Measurements from ENCODE around the gene MOB3C. TPM values are rescaled to one million over a fixed set of nuclear protein-coding genes. Genes with fewer than 3 reads are reported as not detected.

MOB3C gene
- total and polyA plus RNA-seq, 2 donors (not counting 1 experiment from before 2014, with no cell fraction given), result 9.1 to 14.9 TPM

GRCh38 chr1:46621930-46622329, 5.3 kb upstream of the MOB3C start:
- Histone ChIP-seq H3K36me3 (ENCODE audit: control insufficient read depth, insufficient read depth, low read length) (no peaks in the 10 kb centered on the region), H3K27ac (ENCODE audit: insufficient read depth, low read length) (no peak overlapping the region), H3K4me3 (replicated peaks in 1 of 4; ENCODE audit: control extremely low read depth in 1 of 4, insufficient read depth in 1 of 4, low read depth in 3 of 4, low read length in 4 of 4) (no peak overlapping the region), H3K4me1 (ENCODE audit: control insufficient read depth, extremely low read depth, insufficient read depth, low read length) (no peaks in the 10 kb centered on the region), H4K20me1 (ENCODE audit: control insufficient read depth, extremely low read depth, insufficient read depth, low read length) (no peaks in the 10 kb centered on the region), H3K79me2 (ENCODE audit: control insufficient read depth, insufficient read depth, low read length) (no peaks in the 10 kb centered on the region), H3K9me3 (ENCODE audit: control insufficient read depth, insufficient read depth, low read depth, low read length) (no peaks in the 10 kb centered on the region), H3K4me2 (ENCODE audit: extremely low read depth, insufficient read depth, low read length) (no peak overlapping the region), H3K9ac (ENCODE audit: insufficient read depth, low read length) (no peak overlapping the region), H2AFZ (ENCODE audit: low read length) (no peak overlapping the region), H3K27me3 (ENCODE audit: control insufficient read depth, insufficient read depth, low read length) (no peaks in the 10 kb centered on the region)
- DNase-seq (ENCODE audit: low read depth in 2 of 2), result no peak
- TF ChIP-seq EZH2 (IDR thresholded peaks at IDR 0.05; ENCODE audit: low read length, missing control alignments) (no peak), CTCF (conservative IDR thresholded peaks at IDR 0.05 in 1 of 2, IDR thresholded peaks at IDR 0.05 in 1 of 2; ENCODE audit: low read depth in 1 of 2, low read length in 2 of 2) (no peak)

- H3K4me1 ChIP-seq (ENCODE audit: control insufficient read depth, extremely low read depth, insufficient read depth, low read length), result peaks cover 5% of the 10 kb centered on the region
- H3K4me2 ChIP-seq (ENCODE audit: extremely low read depth, insufficient read depth, low read length), result no peak overlapping the region
- no peaks in the 10 kb centered on the region for H3K27me3 ChIP-seq (ENCODE audit: control insufficient read depth, insufficient read depth, low read length)
- no peaks in the 10 kb centered on the region for H4K20me1 ChIP-seq (ENCODE audit: control insufficient read depth, extremely low read depth, insufficient read depth, low read length)
- no peak overlapping the region for H3K27ac ChIP-seq (ENCODE audit: insufficient read depth, low read length)
- no peak overlapping the region for H2AFZ ChIP-seq (ENCODE audit: low read length)
- H3K9me3 ChIP-seq (ENCODE audit: control insufficient read depth, insufficient read depth, low read depth, low read length), result no peaks in the 10 kb centered on the region
- no peak for DNase-seq (ENCODE audit: low read depth in 2 of 2)
- no peaks in the 10 kb centered on the region for H3K79me2 ChIP-seq (ENCODE audit: control insufficient read depth, insufficient read depth, low read length)
- no peak for TF ChIP-seq CTCF (conservative IDR thresholded peaks at IDR 0.05 in 1 of 2, IDR thresholded peaks at IDR 0.05 in 1 of 2; ENCODE audit: low read depth in 1 of 2, low read length in 2 of 2)
- TF ChIP-seq EZH2 (IDR thresholded peaks at IDR 0.05; ENCODE audit: low read length, missing control alignments), result no peak
- no peak overlapping the region for H3K4me3 ChIP-seq (replicated peaks in 1 of 4; ENCODE audit: control extremely low read depth in 1 of 4, insufficient read depth in 1 of 4, low read depth in 3 of 4, low read length in 4 of 4)
- H3K9ac ChIP-seq (ENCODE audit: insufficient read depth, low read length), result no peak overlapping the region
- no peaks in the 10 kb centered on the region for H3K36me3 ChIP-seq (ENCODE audit: control insufficient read depth, insufficient read depth, low read length)
Observed at GRCh38 chr1:46619656-46620258, 3.1 kb upstream of the MOB3C start.

- Histone ChIP-seq H3K27ac (ENCODE audit: insufficient read depth, low read length) (no peak overlapping the region), H4K20me1 (ENCODE audit: control insufficient read depth, extremely low read depth, insufficient read depth, low read length) (no peaks in the 10 kb centered on the region), H3K4me3 (replicated peaks in 1 of 4; ENCODE audit: control extremely low read depth in 1 of 4, insufficient read depth in 1 of 4, low read depth in 3 of 4, low read length in 4 of 4) (no peak overlapping the region), H3K79me2 (ENCODE audit: control insufficient read depth, insufficient read depth, low read length) (no peaks in the 10 kb centered on the region), H3K4me1 (ENCODE audit: control insufficient read depth, extremely low read depth, insufficient read depth, low read length) (peaks cover 10% of the 10 kb centered on the region), H2AFZ (ENCODE audit: low read length) (no peak overlapping the region), H3K36me3 (ENCODE audit: control insufficient read depth, insufficient read depth, low read length) (no peaks in the 10 kb centered on the region), H3K27me3 (ENCODE audit: control insufficient read depth, insufficient read depth, low read length) (no peaks in the 10 kb centered on the region), H3K4me2 (ENCODE audit: extremely low read depth, insufficient read depth, low read length) (no peak overlapping the region), H3K9ac (ENCODE audit: insufficient read depth, low read length) (no peak overlapping the region), H3K9me3 (ENCODE audit: control insufficient read depth, insufficient read depth, low read depth, low read length) (no peaks in the 10 kb centered on the region)
- TF ChIP-seq EZH2 (IDR thresholded peaks at IDR 0.05; ENCODE audit: low read length, missing control alignments) (no peak), CTCF (conservative IDR thresholded peaks at IDR 0.05 in 1 of 2, IDR thresholded peaks at IDR 0.05 in 1 of 2; ENCODE audit: low read depth in 1 of 2, low read length in 2 of 2) (no peak)
- no peak for DNase-seq (ENCODE audit: low read depth in 2 of 2)
Observed at GRCh38 chr1:46618754-46619415, 2.3 kb upstream of the MOB3C start.

Data from fibroblast of lung (primary cell).